HL-60 (cell line): Measurements from ENCODE around the gene RABGAP1L.

Experiments
- CTCF ChIP-seq: IDR thresholded peaks from one replicate; pipeline ENCODE4 v1.5.1; 2011; ENCODE audit warnings: low read length, control low read depth, inconsistent platforms; ENCODE audit not compliant: insufficient read depth
- SPI1 ChIP-seq: IDR thresholded peaks from 2 replicates; pipeline ENCODE4 v1.6.1; 2012; ENCODE audit warnings: low read depth, mild to moderate bottlenecking, borderline replicate concordance

GRCh38 chr1:174222166-174222949, 63.0 kb downstream of the RABGAP1L start:
- TF ChIP-seq CTCF (no peak), SPI1 (no peak)
